Peyer's patch (tissue), 4 donors: Measurements from ENCODE around the gene KIF21B. TPM values are rescaled to one million over a fixed set of nuclear protein-coding genes. Genes with fewer than 3 reads are reported as not detected.

ENCODE experiments used
- DNase-seq, 3 donors: peaks; one replicate each; pipeline ENCODE4 v3.0.0-alpha.2; 2017 to 2019
- H3K27ac ChIP-seq, 4 donors: fragments of 200-600 bp; sonication (generic); one replicate each; pipeline ENCODE4 v1.5.1; 2016 to 2019
- H3K27me3 ChIP-seq, 2 donors: fragments of 200-600 bp; sonication (generic); one replicate each; pipeline ENCODE4 v1.5.1; 2019
- H3K36me3 ChIP-seq, 3 donors: fragments of 200-600 bp; sonication (generic); one replicate each; pipeline ENCODE4 v1.5.1; 2016 to 2019
- H3K4me1 ChIP-seq, 4 donors: fragments of 200-600 bp; sonication (generic); one replicate each; pipeline ENCODE4 v1.5.1; 2016 to 2019
- H3K4me3 ChIP-seq, 4 donors: fragments of 200-600 bp; sonication (generic); 1 replicate in 3 of 4; 2 replicates in 1 of 4; pipeline ENCODE4 v1.5.1; 2016 to 2019; ENCODE audit warnings: mild to moderate bottlenecking in 1 of 4
- H3K9me3 ChIP-seq, 4 donors: fragments of 200-600 bp; sonication (generic); one replicate each; pipeline ENCODE4 v1.5.1; 2016 to 2019; ENCODE audit warnings: mild to moderate bottlenecking in 1 of 4
- CTCF ChIP-seq, 6 experiments: fragments of 450-650 bp in 4 of 6; fragments of 200-600 bp in 2 of 6; sonication (generic) in 1 of 6; IDR thresholded peaks; one replicate each; pipeline ENCODE4 v1.5.1; 2017 to 2019; ENCODE audit warnings: antibody characterized with exemption in 6 of 6, mild to moderate bottlenecking in 3 of 6, moderate library complexity in 1 of 6
- POLR2A ChIP-seq, 2 donors: fragments of 450-650 bp; IDR thresholded peaks; one replicate each; pipeline ENCODE4 v1.5.1; 2017; ENCODE audit warnings: antibody characterized with exemption in 2 of 2, mild to moderate bottlenecking in 2 of 2, moderate library complexity in 2 of 2
- total RNA-seq, 4 donors: library from RNA; depleted of rRNA; stranded (reverse); fragments of >200 nt; gene quantifications; one replicate each; pipeline ENCODE4 v1.1.0, GENCODE V29; 2016

Gene KIF21B
- total RNA-seq, 4 donors from 2014 or later, result 6.7 to 19.0 (median 13.3) TPM

- H3K36me3 ChIP-seq, result no peaks in the 10 kb centered on the region
- DNase-seq, result no peak
- no peak overlapping the region for H3K4me3 ChIP-seq
- no peak for TF ChIP-seq POLR2A (IDR thresholded peaks at IDR 0.05)
- no peak for TF ChIP-seq CTCF (IDR thresholded peaks at IDR 0.05)
- no peaks in the 10 kb centered on the region for H3K4me1 ChIP-seq
- H3K27me3 ChIP-seq, result no peaks in the 10 kb centered on the region
- H3K27ac ChIP-seq, result no peak overlapping the region
- no peaks in the 10 kb centered on the region for H3K9me3 ChIP-seq
These were observed 12.8 kb upstream of the KIF21B start for GRCh38 chr1:201036188-201036842.

GRCh38 chr1:201034671-201035070 is 11.2 kb upstream of the KIF21B start:
- TF ChIP-seq POLR2A (IDR thresholded peaks at IDR 0.05) (no peak), CTCF (IDR thresholded peaks at IDR 0.05) (no peak)
- Histone ChIP-seq H3K4me1 (no peaks in the 10 kb centered on the region), H3K9me3 (no peaks in the 10 kb centered on the region), H3K36me3 (no peaks in the 10 kb centered on the region), H3K4me3 (no peak overlapping the region), H3K27me3 (no peaks in the 10 kb centered on the region), H3K27ac (no peak overlapping the region)
- DNase-seq, result no peak

- Histone ChIP-seq H3K4me3 (no peak overlapping the region), H3K36me3 (no peaks in the 10 kb centered on the region), H3K4me1 (peaks cover 0 to 10% (median 2%) of the 10 kb centered on the region in 4 donors), H3K9me3 (no peaks in the 10 kb centered on the region), H3K27me3 (no peaks in the 10 kb centered on the region), H3K27ac (no peak overlapping the region)
- no peak for DNase-seq
- TF ChIP-seq CTCF (IDR thresholded peaks at IDR 0.05) (no peak), POLR2A (IDR thresholded peaks at IDR 0.05) (no peak)
These were observed 8.9 kb upstream of the KIF21B start for GRCh38 chr1:201032408-201032807.

GRCh38 chr1:201028461-201028889 is 5.0 kb upstream of the KIF21B start:
- DNase-seq, result peak in 1 of 3 donors; percentile 84
- Histone ChIP-seq H3K27ac (peak overlapping the region in 3 of 4 donors; percentile 48 to 82 (median 71)), H3K4me1 (peaks cover 0 to 31% (median 11%) of the 10 kb centered on the region in 4 donors), H3K36me3 (no peaks in the 10 kb centered on the region), H3K27me3 (no peaks in the 10 kb centered on the region), H3K9me3 (no peaks in the 10 kb centered on the region), H3K4me3 (no peak overlapping the region)
- TF ChIP-seq POLR2A (IDR thresholded peaks at IDR 0.05) (no peak), CTCF (IDR thresholded peaks at IDR 0.05) (peak in 3 of 6 experiments; percentile 26 to 41 (median 30))

- Histone ChIP-seq H3K4me3 (no peak overlapping the region), H3K36me3 (no peaks in the 10 kb centered on the region), H3K9me3 (no peaks in the 10 kb centered on the region), H3K27ac (peak overlapping the region in 1 of 4 donors; percentile 38), H3K27me3 (no peaks in the 10 kb centered on the region), H3K4me1 (peaks cover 0 to 45% (median 18%) of the 10 kb centered on the region in 4 donors)
- no peak for DNase-seq
- TF ChIP-seq CTCF (IDR thresholded peaks at IDR 0.05) (no peak), POLR2A (IDR thresholded peaks at IDR 0.05) (no peak)
These were observed 3.3 kb upstream of the KIF21B start for GRCh38 chr1:201026836-201027235.
